ENCODE results near the gene MT1M.

MT1M gene

DNA sequence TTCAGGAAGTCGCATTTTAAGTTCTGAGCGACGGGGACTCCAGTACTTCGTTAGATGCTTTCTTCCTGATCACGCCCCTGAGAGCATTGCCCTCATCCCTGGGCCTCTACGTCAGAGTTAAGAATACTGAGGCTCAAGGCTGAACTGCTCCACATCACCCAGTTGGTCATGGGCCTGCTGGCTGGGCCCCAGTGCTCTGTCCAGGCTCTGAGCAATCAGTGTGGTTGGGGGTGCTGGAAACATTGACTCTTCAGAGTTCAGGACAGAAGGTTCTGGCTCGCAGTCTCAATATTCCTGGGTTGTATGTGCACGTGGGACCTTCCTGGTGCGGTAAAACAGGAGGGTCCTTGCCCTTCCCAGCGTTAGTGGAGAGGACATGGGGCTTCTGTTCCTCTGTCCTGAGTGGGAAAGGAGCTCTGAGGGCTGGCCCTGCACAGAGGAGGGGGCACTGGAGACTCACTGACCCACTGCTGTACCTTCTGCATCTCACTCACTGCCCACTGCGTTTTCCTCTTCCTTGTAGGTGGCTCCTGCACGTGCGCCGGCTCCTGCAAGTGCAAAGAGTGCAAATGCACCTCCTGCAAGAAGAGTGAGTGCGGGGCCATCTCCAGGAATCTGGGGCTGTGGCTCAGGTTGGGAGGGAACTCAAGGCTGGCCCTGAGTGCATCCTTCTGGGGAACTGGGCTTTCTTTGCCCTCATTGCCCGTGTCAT, 6.4 kb upstream of the MT1M start:
- DNase-seq (ENCODE audit: low read depth): peak; percentile 51
- peak overlapping the region; percentile 72 for H3K4me3 ChIP-seq (ENCODE audit: low read depth, low read length)

DNA sequence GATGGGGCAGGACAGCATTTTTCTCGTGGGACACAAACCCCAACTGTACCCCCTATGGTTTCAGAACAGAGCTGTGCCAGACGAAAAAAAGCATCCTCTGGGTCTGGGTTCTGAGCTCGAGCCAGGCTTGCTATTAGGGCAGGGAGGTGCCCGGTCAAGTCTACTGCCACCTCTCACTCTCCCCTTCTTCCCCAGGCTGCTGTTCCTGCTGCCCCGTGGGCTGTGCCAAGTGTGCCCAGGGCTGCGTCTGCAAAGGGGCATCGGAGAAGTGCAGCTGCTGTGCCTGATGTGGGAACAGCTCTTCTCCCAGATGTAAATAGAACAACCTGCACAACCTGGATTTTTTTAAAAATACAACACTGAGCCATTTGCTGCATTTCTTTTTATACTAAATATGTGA, 5.8 kb upstream of the MT1M start:
- H3K4me3 ChIP-seq (ENCODE audit: low read depth, low read length): peak overlapping the region; percentile 72
- no peak for DNase-seq (ENCODE audit: low read depth)

DNA sequence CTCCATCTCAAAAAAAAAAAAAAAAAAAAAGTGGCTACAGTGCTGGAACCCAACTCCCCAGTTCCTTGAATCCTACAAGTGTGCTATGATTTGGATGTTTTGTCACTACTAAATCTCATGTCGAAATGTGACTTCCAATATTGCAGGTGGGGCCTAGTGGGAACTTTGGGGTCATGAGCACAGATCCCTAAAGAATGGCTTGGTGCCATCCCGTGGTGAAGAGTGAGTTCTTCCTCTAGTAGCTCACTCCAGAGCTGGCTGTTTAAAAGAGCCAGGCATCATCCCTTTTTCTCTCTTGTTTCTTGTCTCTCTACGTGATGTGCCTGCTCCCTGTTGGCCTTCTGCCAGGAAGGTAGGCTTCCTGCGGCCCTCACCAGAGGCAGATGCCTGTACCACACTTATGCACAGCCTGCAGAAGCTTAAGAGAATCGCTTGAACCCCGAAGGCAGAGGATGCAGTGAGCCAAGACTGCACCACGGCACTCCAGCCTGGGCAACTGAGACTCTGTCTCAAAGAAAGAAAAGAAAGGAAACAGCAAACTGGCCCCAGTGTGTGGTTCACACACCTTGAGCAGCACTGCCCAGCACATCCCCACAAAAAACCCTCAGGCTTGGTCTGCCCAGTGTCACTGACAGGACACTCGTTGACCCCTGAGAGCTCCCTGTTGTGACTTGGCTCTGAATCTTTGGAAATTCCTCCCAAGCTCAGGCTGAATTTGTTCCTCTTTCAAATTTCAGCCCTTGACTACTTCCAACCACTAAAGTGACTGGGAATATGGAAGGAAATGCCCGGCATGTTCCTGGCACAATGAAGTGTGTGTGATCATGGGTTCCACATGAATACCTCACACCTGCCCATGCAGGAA, 3.7 kb upstream of the MT1M start:
- no peak for DNase-seq (ENCODE audit: low read depth)
- H3K4me3 ChIP-seq (ENCODE audit: low read depth, low read length): no peak overlapping the region

DNA sequence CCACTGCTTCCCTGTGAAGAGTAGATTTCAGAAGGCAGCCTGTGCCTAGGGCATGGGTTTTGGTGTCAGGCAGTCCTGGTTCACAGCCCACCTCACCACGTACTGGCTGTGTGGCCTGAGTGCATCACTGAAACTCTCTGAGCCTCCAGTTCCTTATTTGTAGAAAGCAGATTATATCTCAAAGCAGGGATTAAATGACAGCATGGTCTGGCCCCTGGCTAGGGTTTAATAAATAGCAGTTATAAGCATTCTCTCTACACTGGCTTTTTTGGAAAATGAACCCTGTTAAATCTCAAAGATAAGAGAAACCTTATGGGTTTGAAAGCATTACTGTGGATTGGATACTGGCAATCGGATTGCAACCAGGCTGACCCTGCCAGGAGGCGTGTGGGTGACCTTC, 2.9 kb upstream of the MT1M start:
- H3K4me3 ChIP-seq (ENCODE audit: low read depth, low read length): no peak overlapping the region
- no peak for DNase-seq (ENCODE audit: low read depth)

DNA sequence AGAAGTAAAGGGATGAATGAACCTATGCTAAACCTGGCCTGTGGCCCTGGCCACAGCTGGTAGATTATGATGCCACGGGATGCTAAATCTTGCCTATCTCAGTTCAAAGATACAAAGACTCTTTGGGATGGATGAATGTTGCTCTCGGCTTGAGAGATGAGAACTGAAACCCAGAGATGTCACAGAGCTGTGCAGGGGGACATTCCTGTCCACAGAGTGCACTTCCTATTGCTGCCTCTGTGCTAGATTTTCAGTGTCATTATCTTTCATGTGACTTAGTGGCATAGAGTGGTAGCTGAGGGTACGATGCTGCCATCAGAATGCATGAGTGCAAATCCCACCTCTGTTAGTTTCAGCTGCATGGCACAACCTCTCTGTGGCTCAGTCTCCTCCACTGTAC, 2.3 kb upstream of the MT1M start:
- DNase-seq (ENCODE audit: low read depth): no peak
- H3K4me3 ChIP-seq (ENCODE audit: low read depth, low read length): no peak overlapping the region

DNA sequence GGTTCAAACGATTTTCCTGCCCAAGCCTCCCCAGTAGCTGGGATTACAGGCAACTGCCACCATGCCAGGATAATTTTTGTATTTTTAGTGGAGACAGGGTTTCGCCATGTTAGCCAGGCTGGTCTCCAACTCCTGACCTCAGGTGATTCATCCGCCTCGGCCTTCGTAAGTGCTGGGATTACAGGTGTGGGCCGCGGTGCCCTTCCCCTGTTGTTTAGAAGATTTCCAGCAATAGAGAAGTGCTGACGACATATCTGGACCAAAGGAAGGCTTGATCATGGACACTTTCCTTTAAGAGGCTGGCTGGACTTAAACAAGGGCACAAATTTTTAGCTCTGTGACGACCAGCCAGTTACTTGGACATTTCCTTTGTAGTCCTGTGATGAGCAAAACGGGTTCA, 1.3 kb upstream of the MT1M start:
- DNase-seq (ENCODE audit: low read depth): no peak
- H3K4me3 ChIP-seq (ENCODE audit: low read depth, low read length): no peak overlapping the region

DNA sequence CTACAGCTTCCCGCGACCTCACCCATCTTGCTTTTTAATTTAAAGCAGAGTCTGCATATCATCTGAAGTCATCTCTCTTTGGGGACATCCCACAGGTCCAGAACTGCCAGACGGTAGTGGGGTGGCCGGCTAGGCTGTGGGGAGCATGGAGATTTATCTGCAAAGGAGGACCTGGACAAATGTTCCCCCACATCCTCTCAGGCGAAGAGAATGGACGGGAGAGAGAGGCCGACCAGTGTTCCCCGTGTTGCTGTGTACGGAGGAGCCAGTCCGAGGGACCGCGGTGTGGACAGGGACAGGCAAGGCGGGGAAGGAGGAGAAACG, 665 bp upstream of the MT1M start:
- H3K4me3 ChIP-seq (ENCODE audit: low read depth, low read length): peak overlapping the region; percentile 42
- no peak for DNase-seq (ENCODE audit: low read depth)

DNA sequence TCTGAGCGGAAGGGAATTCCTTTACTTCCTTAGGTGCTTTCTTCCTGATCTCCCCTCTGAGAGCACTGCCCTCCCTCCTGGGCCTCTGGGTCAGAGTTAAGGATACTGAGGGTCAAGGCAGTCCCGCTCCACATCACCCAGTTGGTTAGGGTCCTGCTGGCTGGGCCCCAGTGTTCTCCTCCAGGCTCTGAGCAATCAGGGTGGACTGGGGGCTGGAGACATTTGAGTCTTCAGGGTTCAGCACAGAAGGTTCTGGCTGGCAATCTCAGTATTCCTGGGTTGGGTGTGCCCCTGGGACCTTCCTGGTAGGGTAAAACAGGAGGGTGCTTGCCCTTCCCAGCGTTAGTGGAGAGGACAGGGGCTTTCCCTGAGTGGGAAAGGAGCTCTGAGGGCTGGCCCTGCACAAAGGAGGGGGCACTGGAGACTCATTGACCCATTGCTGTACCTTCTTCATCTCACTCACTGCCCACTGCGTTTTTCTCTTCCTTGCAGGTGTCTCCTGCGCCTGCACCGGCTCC, 448 bp downstream of the MT1M start:
- DNase-seq (ENCODE audit: low read depth): no peak
- no peak overlapping the region for H3K4me3 ChIP-seq (ENCODE audit: low read depth, low read length)

DNA sequence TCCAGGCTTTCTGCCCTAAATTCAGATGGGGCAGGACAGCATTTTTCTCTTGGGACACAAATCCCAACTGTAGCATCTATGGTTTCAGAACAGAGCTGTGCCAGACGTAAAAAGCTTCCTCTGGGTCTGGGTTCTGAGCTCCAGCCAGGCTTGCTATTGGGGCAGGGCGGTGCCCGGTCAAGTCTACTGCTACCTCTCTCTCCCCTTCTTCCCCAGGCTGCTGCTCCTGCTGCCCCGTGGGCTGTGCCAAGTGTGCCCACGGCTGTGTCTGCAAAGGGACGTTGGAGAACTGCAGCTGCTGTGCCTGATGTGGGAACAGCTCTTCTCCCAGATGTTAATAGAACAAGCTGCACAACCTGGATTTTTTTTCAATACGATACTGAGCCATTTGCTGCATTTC, 1.1 kb downstream of the MT1M start:
- no peak for DNase-seq (ENCODE audit: low read depth)
- H3K4me3 ChIP-seq (ENCODE audit: low read depth, low read length): no peak overlapping the region

DNA sequence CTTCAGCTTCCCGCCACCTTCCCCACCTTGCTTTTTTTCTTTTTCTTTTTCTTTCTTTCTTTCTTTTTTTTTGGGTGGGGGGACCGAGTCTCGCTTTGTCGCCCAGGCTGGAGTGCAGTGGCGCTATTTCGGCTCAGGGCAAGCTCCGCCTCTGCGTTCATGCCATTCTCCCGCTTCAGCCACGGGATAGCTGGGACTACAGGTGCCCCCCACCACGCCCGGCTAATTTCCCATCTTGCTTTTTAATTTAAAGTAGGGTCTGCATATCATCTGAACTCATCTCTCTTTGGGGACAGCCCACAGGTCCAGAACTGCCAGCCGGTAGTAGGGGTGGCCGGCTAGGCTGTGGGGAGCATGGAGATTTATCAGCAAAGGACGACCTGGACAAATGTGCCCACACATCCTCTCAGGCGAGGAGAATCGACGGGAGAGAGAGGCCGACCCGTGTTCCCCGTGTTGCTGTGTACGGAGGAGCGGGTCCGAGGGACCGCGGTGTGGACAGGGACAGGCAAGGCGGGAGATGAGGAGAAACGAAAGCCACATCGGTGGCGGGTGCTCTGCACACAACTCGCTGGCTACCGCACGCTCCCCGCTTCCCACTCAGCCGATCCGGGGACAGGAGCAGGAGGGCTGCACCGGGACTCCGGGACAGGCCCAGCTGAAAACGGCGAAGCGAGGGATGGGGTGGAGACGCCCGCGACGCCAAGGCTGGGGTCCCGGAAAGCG, 2.4 kb downstream of the MT1M start:
- H3K4me3 ChIP-seq (ENCODE audit: low read depth, low read length): peak overlapping the region; percentile 27
- DNase-seq (ENCODE audit: low read depth): no peak

DNA sequence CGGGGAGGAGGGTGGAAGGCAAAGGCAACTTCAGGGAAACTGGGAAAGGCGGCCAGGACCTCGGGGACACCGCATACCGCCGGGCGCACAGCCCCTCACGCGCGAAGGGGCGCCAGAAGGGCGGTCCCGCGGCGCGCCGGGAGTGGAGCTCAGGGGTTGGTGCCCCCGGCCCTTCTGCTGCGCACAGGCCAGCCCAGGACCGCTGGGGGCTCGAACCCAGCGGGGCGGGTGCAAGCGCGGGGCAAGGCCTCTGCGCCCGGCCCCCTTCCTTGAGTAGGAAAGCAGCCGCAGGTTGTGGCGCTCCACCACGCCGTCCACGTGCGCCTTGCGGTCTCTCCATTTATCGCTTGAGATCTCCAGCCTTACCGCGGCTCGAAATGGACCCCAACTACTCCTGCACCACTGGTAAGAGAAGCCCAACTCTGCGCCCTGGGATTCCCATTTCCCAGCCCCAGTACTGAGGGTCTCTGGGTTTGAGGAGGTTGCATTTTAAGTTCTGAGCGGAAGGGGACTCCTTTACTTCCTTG, 3.0 kb downstream of the MT1M start:
- no peak for DNase-seq (ENCODE audit: low read depth)
- peak overlapping the region; percentile 27 for H3K4me3 ChIP-seq (ENCODE audit: low read depth, low read length)

DNA sequence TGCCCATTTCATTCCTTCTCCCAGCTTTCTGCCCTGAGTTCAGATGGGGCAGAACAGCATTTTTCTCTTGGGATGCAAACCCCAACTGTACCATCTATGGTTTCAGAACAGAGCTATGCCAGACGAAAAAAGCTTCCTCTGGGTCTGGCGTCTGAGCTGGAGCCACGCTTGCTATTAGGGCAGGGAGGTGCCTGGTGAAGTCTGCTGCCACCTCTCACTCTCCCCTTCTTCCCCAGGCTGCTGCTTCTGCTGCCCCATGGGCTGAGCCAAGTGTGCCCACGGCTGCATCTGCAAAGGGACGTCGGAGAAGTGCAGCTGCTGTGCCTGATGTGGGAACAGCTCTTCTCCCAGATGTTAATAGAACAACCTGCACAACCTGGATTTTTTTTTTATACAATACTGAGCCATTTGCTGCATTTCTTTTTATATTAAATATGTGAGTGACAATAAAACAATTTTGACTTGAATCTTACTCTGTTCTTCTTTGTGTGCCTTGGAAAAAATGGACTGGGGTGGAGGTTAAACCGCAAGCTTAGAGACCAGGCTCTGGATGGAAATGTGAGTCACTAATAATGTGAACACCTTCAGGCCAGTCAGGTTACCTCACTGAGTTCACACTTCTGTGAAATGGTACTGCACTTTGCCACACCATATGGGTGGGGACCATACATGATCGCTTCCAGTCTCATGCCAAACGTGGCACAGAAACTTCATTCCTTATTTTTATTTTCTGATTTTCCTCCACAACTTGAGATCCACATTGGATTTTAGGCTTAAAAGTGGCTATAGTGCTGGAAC, 4.4 kb downstream of the MT1M start:
- no peak overlapping the region for H3K4me3 ChIP-seq (ENCODE audit: low read depth, low read length)
- DNase-seq (ENCODE audit: low read depth): no peak

DNA sequence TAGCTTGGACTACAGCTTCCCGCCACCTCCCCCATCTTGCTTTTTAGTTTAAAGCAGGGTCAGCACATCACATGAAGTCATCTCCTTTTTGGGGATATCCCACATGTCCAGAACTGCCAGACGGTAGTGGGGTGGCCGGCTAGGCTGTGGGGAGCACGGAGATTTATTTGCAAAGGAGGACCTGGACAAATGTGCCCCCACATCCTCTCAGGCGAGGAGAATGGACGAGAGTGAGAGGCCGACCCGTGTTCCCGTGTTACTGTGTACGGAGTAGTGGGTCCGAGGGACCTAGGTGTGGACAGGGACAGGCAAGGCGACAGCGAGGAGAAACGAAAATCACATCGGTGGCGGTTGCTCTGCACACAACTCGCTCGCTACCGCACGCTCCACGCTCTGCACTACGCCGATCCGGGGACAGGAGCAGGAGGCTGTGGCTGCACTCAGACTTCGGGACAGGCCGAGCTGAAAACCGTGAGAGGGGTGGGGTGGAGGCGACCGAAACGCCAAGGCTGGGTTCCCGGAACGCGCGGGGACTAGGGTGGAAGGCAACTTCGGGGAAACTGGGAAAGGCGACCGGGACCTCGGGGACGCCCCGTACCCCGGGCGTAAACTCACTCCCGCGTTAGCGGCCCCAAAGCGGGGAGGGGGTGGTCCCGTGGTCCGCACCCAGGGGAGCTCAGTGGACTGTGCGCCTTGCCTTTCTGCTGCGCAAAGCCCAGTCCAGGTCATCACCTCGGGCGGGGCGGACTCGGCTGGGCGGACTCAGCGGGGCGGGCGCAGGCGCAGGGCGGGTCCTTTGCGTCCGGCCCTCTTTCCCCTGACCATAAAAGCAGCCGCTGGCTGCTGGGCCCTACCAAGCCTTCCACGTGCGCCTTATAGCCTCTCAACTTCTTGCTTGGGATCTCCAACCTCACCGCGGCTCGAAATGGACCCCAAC, 5.6 kb downstream of the MT1M start, which contains the start of gene MT1A:
Gene MT1A, plus strand, starts transcription at position 853 of the 937 bp plus-strand sequence. Its CDS starts 73 bp downstream, at position 926.
- DNase-seq (ENCODE audit: low read depth): no peak

DNA sequence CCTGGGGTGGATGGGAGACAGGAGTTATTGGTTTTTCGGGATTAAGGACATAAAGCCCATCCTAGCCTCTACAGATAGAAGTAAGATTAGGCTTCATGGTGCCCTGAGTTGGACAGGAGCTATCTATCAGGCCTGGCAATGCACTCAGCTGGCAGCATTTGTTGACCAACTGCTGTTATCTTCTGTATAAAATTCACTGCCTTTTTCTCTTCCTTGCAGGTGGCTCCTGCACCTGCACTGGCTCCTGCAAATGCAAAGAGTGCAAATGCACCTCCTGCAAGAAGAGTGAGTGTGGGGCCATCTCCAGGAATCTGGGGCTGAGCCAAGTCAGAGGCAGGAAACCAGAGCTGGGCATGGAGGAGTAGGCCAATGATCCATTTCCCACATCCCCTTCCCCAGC, 6.6 kb downstream of the MT1M start:
- H3K4me3 ChIP-seq (ENCODE audit: low read depth, low read length): no peak overlapping the region
- DNase-seq (ENCODE audit: low read depth): no peak

More for the DNA sequence above, 5.6 kb downstream of the MT1M start, which contains the start of gene MT1A:
- H3K4me3 ChIP-seq (ENCODE audit: low read depth, low read length): peak within 1 kb of the TSS; percentile 55

DNA sequence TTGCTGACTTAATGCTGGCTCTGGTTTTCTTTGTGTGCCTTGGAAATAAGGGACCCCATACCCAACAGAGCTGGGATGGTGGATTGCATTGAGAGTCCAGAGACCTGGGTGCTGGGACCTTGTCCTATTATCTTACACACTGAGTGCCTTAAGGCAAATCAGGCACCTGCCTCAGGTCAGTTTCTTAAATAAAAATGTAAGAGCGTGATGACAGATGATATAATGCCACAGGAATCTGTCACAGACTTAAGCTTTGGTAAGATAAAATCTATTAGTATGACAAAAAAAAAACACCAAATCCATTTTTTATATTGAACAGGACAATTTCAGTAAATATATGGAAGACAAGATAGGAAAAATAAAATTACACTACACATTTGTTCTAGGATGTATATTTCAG, 7.6 kb downstream of the MT1M start:
- no peak overlapping the region for H3K4me3 ChIP-seq (ENCODE audit: low read depth, low read length)
- DNase-seq (ENCODE audit: low read depth): no peak

DNA sequence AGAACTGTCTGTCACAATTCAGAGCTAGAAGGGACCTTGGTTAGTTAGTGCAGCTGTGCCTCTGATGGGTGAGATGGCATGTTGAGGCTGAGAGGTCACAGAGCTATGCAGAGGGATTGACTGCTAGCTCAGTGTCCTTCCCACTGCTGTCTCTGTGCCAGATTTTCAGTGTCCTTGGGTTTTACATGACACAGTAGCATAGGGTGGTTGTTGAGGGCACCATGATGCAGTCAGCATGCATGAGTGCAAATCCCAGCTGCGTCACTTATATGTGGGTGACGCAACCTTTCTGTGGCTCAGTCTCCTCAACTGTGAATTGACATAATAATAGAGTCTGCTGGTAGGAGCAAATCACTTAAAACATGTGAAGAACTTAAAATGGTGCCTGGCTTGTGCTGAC, 8.7 kb downstream of the MT1M start:
- H3K4me3 ChIP-seq (ENCODE audit: low read depth, low read length): no peak overlapping the region
- no peak for DNase-seq (ENCODE audit: low read depth)

DNA sequence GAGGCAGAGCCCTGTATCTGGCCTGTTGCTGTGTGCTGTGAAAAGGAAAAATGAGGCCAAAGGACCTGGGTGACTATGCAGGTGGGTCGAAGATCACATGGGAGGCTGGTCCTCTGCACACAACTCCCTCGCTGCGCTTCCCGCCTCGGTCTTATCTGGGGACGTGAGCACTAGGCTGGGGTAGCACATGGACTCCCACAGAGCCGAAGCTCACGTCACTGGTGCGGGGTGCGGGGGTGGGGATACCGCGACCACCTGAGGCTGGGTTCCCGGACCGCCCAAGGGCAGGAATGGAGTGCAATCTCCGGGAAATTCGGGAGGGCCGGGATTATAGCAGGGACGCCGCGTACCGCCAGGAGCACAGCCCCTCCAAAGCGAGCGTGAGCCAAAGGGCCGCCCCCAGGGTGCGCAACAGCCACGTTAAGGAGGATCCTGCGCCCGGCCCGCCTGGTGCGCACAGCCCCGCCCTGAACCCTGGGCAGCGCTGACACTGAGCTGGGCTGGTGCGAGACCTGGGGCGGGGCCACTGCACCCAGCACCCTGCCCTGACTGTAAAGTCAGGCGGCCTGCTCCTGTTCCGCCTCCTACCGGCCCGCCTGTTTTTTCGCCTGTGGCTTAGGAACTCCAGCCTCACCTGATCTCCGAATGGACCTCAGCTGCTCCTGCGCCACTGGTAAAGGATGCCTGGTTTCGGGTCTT, 10.8 kb downstream of the MT1M start:
- H3K4me3 ChIP-seq (ENCODE audit: low read depth, low read length): peak overlapping the region; percentile 22
- no peak for DNase-seq (ENCODE audit: low read depth)

Measured in skeletal muscle cell (primary cell).